22Rv1 (cell line): ENCODE results near the gene IMPG1.

Experiments used
- CTCF ChIP-seq: fragments of 450-650 bp; IDR thresholded peaks from 2 replicates; pipeline ENCODE4 v1.5.1; 2017; ENCODE audit warnings: mild to moderate bottlenecking
- ZFX ChIP-seq: fragments of 450-650 bp; IDR thresholded peaks from 2 replicates; pipeline ENCODE4 v1.6.1; 2017; ENCODE audit warnings: antibody characterized with exemption, borderline replicate concordance

- no peak for TF ChIP-seq CTCF
- no peak for TF ChIP-seq ZFX
Measured at GRCh38 chr6:75991941-75992340, 80.5 kb downstream of the IMPG1 start.
